Tibial artery (tissue), 4 donors: Measurements from ENCODE around the gene RSPH6A.

Experiments used
- DNase-seq, 2 donors: peaks; one replicate each; pipeline ENCODE4 v3.0.0-alpha.2; 2019
- H3K27ac ChIP-seq, 2 donors: fragments of 200-600 bp; sonication (generic) in 1 of 2; 1 replicate in 1 of 2; 2 replicates in 1 of 2; pipeline ENCODE4 v1.5.1; 2018 to 2019; ENCODE audit warnings: mild to moderate bottlenecking in 1 of 2
- H3K27me3 ChIP-seq, 2 donors: fragments of 200-600 bp; sonication (generic) in 1 of 2; one replicate each; pipeline versions ENCODE4 v1.5.1 to v1.6.0; 2016 to 2019
- H3K36me3 ChIP-seq, 3 donors: fragments of 200-600 bp; sonication (generic) in 2 of 3; one replicate each; pipeline ENCODE4 v1.5.1; 2016 to 2019; ENCODE audit warnings: mild to moderate bottlenecking in 2 of 3
- H3K4me1 ChIP-seq, 4 donors: fragments of 200-600 bp; sonication (generic) in 2 of 4; 1 replicate in 3 of 4; 2 replicates in 1 of 4; pipeline ENCODE4 v1.5.1; 2016 to 2019
- H3K4me3 ChIP-seq, 2 donors: fragments of 200-600 bp; sonication (generic) in 1 of 2; 1 replicate in 1 of 2; 2 replicates in 1 of 2; pipeline ENCODE4 v1.5.1; 2018 to 2019; ENCODE audit warnings: mild to moderate bottlenecking in 2 of 2
- H3K9me3 ChIP-seq, 3 donors: fragments of 200-600 bp; sonication (generic) in 1 of 3; one replicate each; pipeline ENCODE4 v1.5.1; 2016 to 2019
- CTCF ChIP-seq, 2 experiments: fragments of 200-600 bp in 1 of 2; fragments of 450-650 bp in 1 of 2; IDR thresholded peaks; one replicate each; pipeline ENCODE4 v1.5.1; 2017 to 2019; ENCODE audit warnings: antibody characterized with exemption in 2 of 2, mild to moderate bottlenecking in 1 of 2, moderate library complexity in 1 of 2
- intact Hi-C: fragments of 100-400 bp; cut with DNase I; formaldehyde crosslinking; loops from one replicate; pipeline ENCODE4 v1.15.0; 2023; ENCODE audit warnings: low total_unique reads

The RSPH6A gene

GRCh38 chr19:45764475-45764874 lies 50.6 kb downstream of the RSPH6A start:
- Histone ChIP-seq H3K4me1 (peaks cover 0 to 39% (median 34%) of the 10 kb centered on the region in 4 donors), H3K4me3 (peak overlapping the region in 1 of 2 donors; percentile 2), H3K9me3 (no peaks in the 10 kb centered on the region), H3K27ac (peak overlapping the region; percentile 98 to 99), H3K36me3 (peaks cover 0 to 15% (median 0%) of the 10 kb centered on the region in 3 donors), H3K27me3 (no peaks in the 10 kb centered on the region)
- intact Hi-C loops: loop anchor here (10.0 kb wide), 1 partner anchor 50 kb away; no protein-coding TSS in a partner anchor
- no peak for DNase-seq
- TF ChIP-seq CTCF (IDR thresholded peaks at IDR 0.05): no peak

- Histone ChIP-seq H3K27me3 (no peaks in the 10 kb centered on the region), H3K9me3 (no peaks in the 10 kb centered on the region), H3K4me1 (peaks cover 0 to 39% (median 34%) of the 10 kb centered on the region in 4 donors), H3K27ac (peak overlapping the region; percentile 98 to 99), H3K4me3 (peak overlapping the region in 1 of 2 donors; percentile 2), H3K36me3 (peaks cover 0 to 15% (median 0%) of the 10 kb centered on the region in 3 donors)
- no peak for DNase-seq
- no peak for TF ChIP-seq CTCF (IDR thresholded peaks at IDR 0.05)
- intact Hi-C loops: loop anchor here (10.0 kb wide), 1 partner anchor 49 kb away; no protein-coding TSS in a partner anchor
Measured at GRCh38 chr19:45763691-45764294, 51.3 kb downstream of the RSPH6A start.

- DNase-seq: no peak
- Histone ChIP-seq H3K36me3 (peaks cover 0 to 15% (median 0%) of the 10 kb centered on the region in 3 donors), H3K27me3 (no peaks in the 10 kb centered on the region), H3K9me3 (no peaks in the 10 kb centered on the region), H3K4me1 (peaks cover 0 to 39% (median 34%) of the 10 kb centered on the region in 4 donors), H3K4me3 (no peak overlapping the region), H3K27ac (no peak overlapping the region)
- intact Hi-C loops: loop anchor here (10.0 kb wide), 1 partner anchor 48 kb away; no protein-coding TSS in a partner anchor
- TF ChIP-seq CTCF (IDR thresholded peaks at IDR 0.05): no peak
Measured at GRCh38 chr19:45762870-45763631, 52.1 kb downstream of the RSPH6A start.

- no peak overlapping the region for H3K27ac ChIP-seq
- TF ChIP-seq CTCF (IDR thresholded peaks at IDR 0.05): no peak
- H3K4me3 ChIP-seq: no peak overlapping the region
- no peaks in the 10 kb centered on the region for H3K27me3 ChIP-seq
- intact Hi-C loops: loop anchor here (10.0 kb wide), 1 partner anchor 47 kb away; no protein-coding TSS in a partner anchor
- H3K9me3 ChIP-seq: no peaks in the 10 kb centered on the region
- peaks cover 0 to 15% (median 0%) of the 10 kb centered on the region in 3 donors for H3K36me3 ChIP-seq
- peaks cover 0 to 33% (median 32%) of the 10 kb centered on the region in 4 donors for H3K4me1 ChIP-seq
- no peak for DNase-seq
Measured at GRCh38 chr19:45761714-45762113, 53.4 kb downstream of the RSPH6A start.

- Histone ChIP-seq H3K36me3 (no peaks in the 10 kb centered on the region), H3K4me1 (peaks cover 0 to 5% (median 5%) of the 10 kb centered on the region in 4 donors), H3K27me3 (peaks cover 0 to 7% of the 10 kb centered on the region in 2 donors), H3K4me3 (no peak overlapping the region), H3K9me3 (no peaks in the 10 kb centered on the region), H3K27ac (no peak overlapping the region)
- intact Hi-C loops: no loop called here
- no peak for DNase-seq
- TF ChIP-seq CTCF (IDR thresholded peaks at IDR 0.05): no peak
Measured at GRCh38 chr19:45758921-45759320, 56.2 kb downstream of the RSPH6A start.
